ENCODE data around the gene NTHL1.
A peak's percentile ranks its signal among the peaks of the same experiment; 100 is the strongest.
"Not testable (repeated sequence)": the region's sequence is repeated elsewhere in the genome, so short reads cannot be mapped to it uniquely, and the experiment has no call there.

Gene NTHL1

GRCh38 chr16:2034696-2035430 is 12.8 kb downstream of the NTHL1 start:
- no peak for DNase-seq
- in situ Hi-C loops (cut with MboI; ENCODE audit: low pct_unique_long_range_greater_than_20kb, low sequenced_read_pairs) = no loop called here

DNA sequence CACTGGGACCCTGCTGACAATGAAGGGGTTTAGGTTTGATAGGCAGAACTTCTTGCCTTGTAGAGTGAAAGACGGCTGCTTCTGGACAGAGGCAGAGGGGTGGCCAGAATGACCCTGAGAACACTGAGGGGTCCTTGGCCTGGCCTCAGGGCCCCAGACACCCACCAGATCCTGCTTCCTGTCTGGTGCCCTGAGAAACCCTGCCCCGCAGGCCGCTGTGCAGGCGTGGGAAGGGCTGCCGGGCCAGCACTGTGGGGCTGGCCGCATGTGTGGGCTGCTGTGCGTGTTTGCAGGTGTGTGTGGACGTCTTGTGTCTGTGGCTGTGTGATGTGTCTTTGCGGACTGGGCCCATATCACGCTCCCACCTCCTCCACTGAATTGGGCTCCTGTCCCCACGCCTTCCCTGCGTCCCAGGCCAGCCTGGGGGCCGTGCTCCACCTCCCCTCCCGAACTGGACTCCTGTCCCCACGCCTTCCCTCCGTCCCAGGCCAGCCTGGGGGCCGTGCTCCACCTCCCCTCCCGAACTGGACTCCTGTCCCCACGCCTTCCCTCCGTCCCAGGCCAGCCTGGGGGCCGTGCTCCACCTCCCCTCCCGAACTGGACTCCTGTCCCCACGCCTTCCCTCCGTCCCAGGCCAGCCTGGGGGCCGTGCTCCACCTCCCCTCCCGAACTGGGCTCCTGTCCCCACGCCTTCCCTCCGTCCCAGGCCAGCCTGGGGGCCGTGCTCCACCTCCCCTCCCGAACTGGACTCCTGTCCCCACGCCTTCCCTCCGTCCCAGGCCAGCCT is 13.5 kb downstream of the NTHL1 start:
- in situ Hi-C loops (cut with MboI; ENCODE audit: low pct_unique_long_range_greater_than_20kb, low sequenced_read_pairs); DNase-seq: not testable (repeated sequence)

GRCh38 chr16:2033057-2033908 is 14.4 kb downstream of the NTHL1 start:
- in situ Hi-C loops (cut with MboI; ENCODE audit: low pct_unique_long_range_greater_than_20kb, low sequenced_read_pairs) = no loop called here

DNA sequence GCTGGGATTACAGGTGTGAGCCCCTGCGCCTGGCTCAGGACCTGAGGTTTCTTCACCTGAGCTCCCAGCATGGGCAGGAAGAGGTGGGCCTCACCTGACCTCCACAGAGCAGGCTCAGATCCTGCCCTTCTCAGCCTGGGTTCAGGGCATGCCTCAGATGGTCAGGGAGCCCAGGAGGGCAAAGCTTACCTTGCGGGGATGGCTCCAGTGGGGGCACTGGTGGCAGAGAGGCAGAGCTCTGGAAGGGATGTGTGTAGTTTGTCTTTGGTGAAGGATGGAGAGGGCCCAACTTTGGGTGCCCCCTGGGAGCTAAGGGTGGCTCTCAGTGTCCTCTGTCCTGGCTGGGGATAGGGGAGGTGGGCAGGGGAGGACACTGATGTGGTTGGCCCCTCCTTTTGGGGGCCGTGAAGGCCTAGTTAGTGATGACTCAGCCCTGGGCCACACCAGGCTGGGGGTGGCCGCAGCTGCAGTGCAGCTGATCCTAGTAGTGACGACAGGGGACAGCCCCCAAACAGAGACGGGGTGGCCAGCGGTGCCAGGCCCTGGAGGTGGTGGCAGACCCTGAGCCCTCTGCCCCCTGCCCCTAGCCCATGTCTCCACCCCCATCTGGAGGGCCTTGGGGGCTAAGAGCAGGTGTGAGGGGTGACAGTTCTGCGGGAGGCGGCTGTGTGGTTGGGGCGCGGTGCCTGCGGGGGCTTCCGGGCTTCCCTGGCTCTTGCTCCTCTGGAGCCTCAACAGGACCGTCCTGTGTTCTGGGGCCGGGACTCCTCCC is 15.2 kb downstream of the NTHL1 start:
- in situ Hi-C loops (cut with MboI; ENCODE audit: low pct_unique_long_range_greater_than_20kb, low sequenced_read_pairs) = no loop called here
- no peak for DNase-seq

More at GRCh38 chr16:2033057-2033908, 14.4 kb downstream of the NTHL1 start:
- DNase-seq = no peak

- in situ Hi-C loops (cut with MboI; ENCODE audit: low pct_unique_long_range_greater_than_20kb, low sequenced_read_pairs) = no loop called here
- no peak for DNase-seq
Observed at GRCh38 chr16:2031081-2031577, 16.5 kb downstream of the NTHL1 start.

DNA sequence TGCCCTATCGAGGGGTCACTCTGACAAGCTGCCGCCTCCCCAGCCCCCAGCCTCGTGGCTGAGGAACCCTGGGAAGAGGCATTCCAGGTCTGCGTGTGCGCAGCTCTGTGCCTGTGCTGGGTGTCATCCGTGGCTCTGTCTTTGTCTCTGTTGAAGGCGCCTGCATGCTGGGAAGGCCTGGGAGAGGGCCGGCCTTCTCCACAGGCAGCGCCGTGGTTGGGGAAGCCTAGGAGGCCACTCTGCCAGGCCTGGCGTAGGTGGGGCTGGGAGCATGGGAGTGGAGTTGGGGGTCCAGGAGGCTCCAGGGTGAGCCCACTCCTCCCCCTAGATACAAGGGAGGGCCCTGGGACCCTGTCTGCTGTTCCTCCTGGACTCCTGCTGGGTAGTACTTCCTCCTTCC is 17.6 kb downstream of the NTHL1 start:
- in situ Hi-C loops (cut with MboI; ENCODE audit: low pct_unique_long_range_greater_than_20kb, low sequenced_read_pairs) = no loop called here

GRCh38 chr16:2029350-2029749 is 18.3 kb downstream of the NTHL1 start:
- no peak for DNase-seq
- in situ Hi-C loops (cut with MboI; ENCODE audit: low pct_unique_long_range_greater_than_20kb, low sequenced_read_pairs) = loop anchor here (10.0 kb wide), 1 partner anchor 115 kb away; the partner anchor contains the start of gene RAB26

More for the DNA sequence above, 17.6 kb downstream of the NTHL1 start:
- no peak for DNase-seq

DNA sequence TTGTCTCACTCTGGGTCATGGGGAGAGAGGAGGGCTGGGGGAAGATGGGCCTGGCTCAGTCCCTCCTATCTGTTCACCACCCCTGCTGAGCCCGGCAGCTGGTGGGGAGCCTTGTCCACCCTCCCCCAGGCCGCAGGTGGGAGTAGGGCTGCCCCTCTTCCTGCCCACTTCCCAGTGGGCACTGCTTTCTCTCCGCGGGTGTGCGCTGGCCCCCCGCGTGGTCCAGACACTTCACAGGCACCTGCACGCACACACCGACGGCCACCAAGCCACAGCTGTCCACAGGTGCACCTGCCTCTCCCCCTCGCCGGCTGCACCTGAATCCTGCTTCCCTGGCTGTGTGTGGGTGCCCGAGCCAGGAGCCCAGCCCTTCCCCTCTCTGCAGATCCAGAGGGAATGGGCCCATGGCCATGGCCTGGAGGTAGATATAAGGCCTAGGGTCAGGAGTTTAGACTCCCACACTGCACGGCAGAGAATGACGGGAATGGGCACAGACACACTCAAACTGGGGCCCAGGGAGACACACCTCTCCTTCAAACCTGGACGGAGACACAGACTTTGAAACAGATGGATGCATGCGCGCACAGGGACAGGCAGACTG is 18.9 kb downstream of the NTHL1 start:
- in situ Hi-C loops (cut with MboI; ENCODE audit: low pct_unique_long_range_greater_than_20kb, low sequenced_read_pairs) = loop anchor here (10.0 kb wide), 1 partner anchor 116 kb away; the partner anchor contains the start of gene RAB26

DNA sequence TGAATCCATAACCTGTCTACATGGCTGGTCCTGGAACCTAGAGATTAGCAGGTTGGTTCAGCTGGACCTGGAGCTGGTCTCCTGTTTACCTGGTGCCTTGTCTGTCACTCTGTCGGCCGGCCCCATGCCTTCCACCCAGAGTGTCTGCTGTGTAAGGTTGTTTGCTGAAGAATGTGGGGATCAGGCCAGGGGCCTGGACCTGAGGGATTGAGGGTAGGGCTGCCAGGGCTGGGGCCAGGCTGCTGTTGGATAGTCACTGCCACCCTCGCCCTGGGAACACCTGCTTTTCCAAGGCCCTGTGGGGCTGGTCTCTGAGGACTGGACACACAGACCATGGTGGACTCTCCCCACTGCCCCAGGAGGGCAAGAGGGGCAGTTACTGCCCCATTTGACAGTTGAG is 19.5 kb downstream of the NTHL1 start:
- in situ Hi-C loops (cut with MboI; ENCODE audit: low pct_unique_long_range_greater_than_20kb, low sequenced_read_pairs) = loop anchor here (10.0 kb wide), 1 partner anchor 117 kb away; the partner anchor contains the start of gene RAB26

More for the DNA sequence above, 18.9 kb downstream of the NTHL1 start:
- no peak for DNase-seq

DNA sequence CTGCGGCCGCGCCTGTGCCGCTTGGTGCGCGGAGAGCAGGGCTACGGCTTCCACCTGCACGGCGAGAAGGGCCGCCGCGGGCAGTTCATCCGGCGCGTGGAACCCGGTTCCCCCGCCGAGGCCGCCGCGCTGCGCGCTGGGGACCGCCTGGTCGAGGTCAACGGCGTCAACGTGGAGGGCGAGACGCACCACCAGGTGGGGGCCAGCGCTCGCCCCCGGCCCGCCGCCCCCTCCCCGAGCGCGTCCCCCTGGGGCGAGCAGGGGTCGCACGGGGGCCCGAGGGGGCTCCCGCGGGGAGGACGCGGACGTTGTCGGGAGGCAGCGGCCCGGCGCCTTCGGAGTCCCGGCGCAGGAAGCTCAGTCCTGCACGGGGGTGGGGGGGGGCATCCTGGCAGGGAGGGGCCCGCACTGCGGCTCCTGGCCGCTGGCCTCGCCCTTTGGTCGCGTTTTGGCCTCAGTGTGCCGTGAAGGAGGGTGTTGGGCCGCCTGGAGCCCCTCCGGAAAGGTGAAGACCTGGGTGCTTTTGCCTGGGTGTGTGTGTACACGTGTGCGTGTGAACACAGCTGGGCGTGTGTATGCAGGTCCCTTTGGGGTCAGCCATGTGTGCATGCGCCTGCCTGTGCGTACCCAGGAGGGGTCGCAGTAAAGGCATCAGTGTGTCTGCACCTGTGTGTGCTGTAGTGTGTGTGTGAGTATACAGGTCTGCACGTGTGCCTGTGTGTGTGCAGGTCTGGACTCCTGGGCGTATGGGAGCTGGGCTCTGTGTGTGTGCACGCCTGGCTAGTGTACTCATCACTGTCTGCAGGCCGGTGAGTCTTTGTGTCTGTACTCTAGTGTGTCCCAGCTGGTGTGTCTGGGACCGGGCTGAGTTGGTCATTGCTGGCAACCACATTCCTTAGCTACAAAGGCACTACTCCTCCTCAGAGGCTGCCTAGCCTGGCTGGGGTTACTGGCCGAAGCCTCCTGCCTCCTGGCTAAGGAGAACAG is 20.3 kb downstream of the NTHL1 start:
- in situ Hi-C loops (cut with MboI; ENCODE audit: low pct_unique_long_range_greater_than_20kb, low sequenced_read_pairs) = loop anchor here (10.0 kb wide), 1 partner anchor 117 kb away; the partner anchor contains the start of gene RAB26
- DNase-seq = peak; percentile 46

More for the DNA sequence above, 19.5 kb downstream of the NTHL1 start:
- DNase-seq = no peak

DNA sequence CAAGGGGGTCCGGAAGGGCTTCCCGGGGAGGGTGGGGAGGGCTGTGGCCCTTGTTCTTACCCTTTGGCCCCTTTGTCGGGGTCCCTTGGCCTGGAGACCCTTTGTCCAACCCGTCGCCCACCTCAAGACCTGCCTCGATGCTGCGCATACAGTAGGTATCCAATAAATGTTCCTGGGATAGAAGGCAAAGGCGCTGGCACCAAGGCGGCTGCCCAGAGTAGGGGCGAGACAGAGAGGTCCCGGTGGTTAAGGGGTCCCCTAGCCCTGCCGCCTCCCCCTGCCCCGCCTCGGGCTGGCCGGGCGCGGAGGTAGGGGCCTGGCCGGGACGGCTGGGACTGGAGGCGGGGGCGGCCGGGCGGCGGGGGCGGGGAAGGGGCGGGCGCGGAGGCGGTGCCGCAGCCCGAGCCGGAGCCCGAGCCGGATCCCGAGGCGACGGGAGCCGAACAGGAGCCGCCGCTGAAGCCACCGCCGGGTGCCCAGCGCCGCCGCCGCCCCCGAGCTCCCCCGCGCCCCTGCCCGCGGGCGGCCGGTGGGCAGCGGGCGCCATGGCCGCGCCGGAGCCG is 21.1 kb downstream of the NTHL1 start, which contains the start of gene NHERF2:
Gene NHERF2, plus strand, starts transcription at position 442 of the 563 bp plus-strand sequence. Its CDS starts 104 bp downstream, at position 546.
- in situ Hi-C loops (cut with MboI; ENCODE audit: low pct_unique_long_range_greater_than_20kb, low sequenced_read_pairs) = loop anchor here (10.0 kb wide), 1 partner anchor 118 kb away; the partner anchor contains the start of gene RAB26
- DNase-seq = no peak

GRCh38 chr16:2025878-2026460 is 21.7 kb downstream of the NTHL1 start:
- DNase-seq = no peak
- in situ Hi-C loops (cut with MboI; ENCODE audit: low pct_unique_long_range_greater_than_20kb, low sequenced_read_pairs) = loop anchor here (10.0 kb wide), 1 partner anchor 119 kb away; the partner anchor contains the start of gene RAB26

GRCh38 chr16:2025251-2025650 is 22.4 kb downstream of the NTHL1 start:
- no peak for DNase-seq
- in situ Hi-C loops (cut with MboI; ENCODE audit: low pct_unique_long_range_greater_than_20kb, low sequenced_read_pairs) = loop anchor here (10.0 kb wide), 1 partner anchor 120 kb away; the partner anchor contains the start of gene RAB26

DNA sequence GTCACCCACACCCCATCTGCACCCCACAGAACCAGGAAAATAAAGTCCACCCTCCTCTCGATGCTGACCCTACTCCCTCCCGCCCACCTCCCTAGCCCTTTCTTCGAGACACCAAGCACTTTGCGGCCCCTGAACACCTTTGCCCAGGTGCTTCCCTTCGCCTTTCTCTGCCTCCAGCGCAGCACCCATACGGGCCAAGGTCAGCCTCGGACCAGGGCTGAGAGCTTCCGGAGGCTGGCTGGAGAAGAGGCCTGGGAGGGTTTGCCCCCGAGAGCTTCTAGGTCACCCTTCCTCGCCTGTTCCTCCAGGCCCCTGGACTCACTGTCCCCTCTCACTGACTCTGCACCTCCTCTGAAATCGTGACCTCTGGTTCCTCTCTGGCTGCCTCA is 23.6 kb downstream of the NTHL1 start:
- in situ Hi-C loops (cut with MboI; ENCODE audit: low pct_unique_long_range_greater_than_20kb, low sequenced_read_pairs) = loop anchor here (10.0 kb wide), 1 partner anchor 121 kb away; the partner anchor contains the start of gene RAB26
- no peak for DNase-seq

Data from KBM-7 (cell line).